ENCODE measurements around the gene OR5I1. TPM values are rescaled to one million over a fixed set of nuclear protein-coding genes. Genes with fewer than 3 reads are reported as not detected.

OR5I1 gene
- total and polyA plus RNA-seq, 2 experiments from 2014 or later = not detected

GRCh38 chr11:55956521-55956920 is 20.3 kb upstream of the OR5I1 start:
- ATAC-seq (no peak), DNase-seq (ENCODE audit: low spot score) (no peak)
- H3K9me3 Mint-ChIP-seq = peaks cover 17% of the 10 kb centered on the region
- H3K27ac ChIP-seq (ENCODE audit: low read depth) = no peak overlapping the region
- no peaks in the 10 kb centered on the region for H3K27me3 Mint-ChIP-seq (ENCODE audit: insufficient read depth, low read depth, poor library complexity)
- H4K20me1 ChIP-seq (replicated peaks; ENCODE audit: insufficient read depth) = no peaks in the 10 kb centered on the region
- H2AFZ ChIP-seq = no peak overlapping the region
- TF ChIP-seq JUNB (IDR thresholded peaks at IDR 0.05; ENCODE audit: unreplicated experiment) (no peak), CREB1 (CRISPR knock-in tag; IDR thresholded peaks at IDR 0.05; ENCODE audit: low read depth) (no peak), ZNF331 (CRISPR knock-in tag; IDR thresholded peaks at IDR 0.05; ENCODE audit: low read depth) (no peak), ZNF462 (CRISPR knock-in tag; IDR thresholded peaks at IDR 0.05) (no peak), ETS1 (IDR thresholded peaks at IDR 0.05) (no peak), EZH2 (IDR thresholded peaks at IDR 0.05; ENCODE audit: low read depth, unreplicated experiment) (no peak), CTCF (conservative IDR thresholded peaks at IDR 0.05; ENCODE audit: low read depth in 2 of 2) (no peak), NANOG (IDR thresholded peaks at IDR 0.05; ENCODE audit: borderline replicate concordance) (no peak), POLR2AphosphoS5 (IDR thresholded peaks at IDR 0.05; ENCODE audit: low read depth) (no peak), ZNF114 (CRISPR knock-in tag; IDR thresholded peaks at IDR 0.05) (no peak), REST (IDR thresholded peaks at IDR 0.05; ENCODE audit: unreplicated experiment) (no peak), EZH2phosphoT487 (IDR thresholded peaks at IDR 0.05; ENCODE audit: unreplicated experiment) (no peak), STAT1 (IDR thresholded peaks at IDR 0.05; ENCODE audit: unreplicated experiment) (no peak)
- no peaks in the 10 kb centered on the region for H3K9me2 ChIP-seq (ENCODE audit: insufficient read depth)
- no peaks in the 10 kb centered on the region for H3K27me3 ChIP-seq (ENCODE audit: insufficient read depth)
- H3K27ac Mint-ChIP-seq = no peak overlapping the region
- H3K4me2 ChIP-seq = no peak overlapping the region
- no peaks in the 10 kb centered on the region for H3F3A ChIP-seq (replicated peaks; ENCODE audit: low read depth)
- H3K4me3 ChIP-seq = no peak overlapping the region
- H3K4me1 ChIP-seq (ENCODE audit: insufficient read depth) = no peaks in the 10 kb centered on the region
- H3K4me3 Mint-ChIP-seq = no peak overlapping the region
- H3K36me3 ChIP-seq (ENCODE audit: insufficient read depth) = no peaks in the 10 kb centered on the region
- peaks cover 14% of the 10 kb centered on the region; the same call in 1 of the 3 replicates for H3K36me3 Mint-ChIP-seq (ENCODE audit: low read depth)
- H3K79me2 ChIP-seq (replicated peaks; ENCODE audit: insufficient read depth) = no peaks in the 10 kb centered on the region
- H3K4me1 Mint-ChIP-seq = no peaks in the 10 kb centered on the region

Data from GM23338 (cell line).